Measurements from ENCODE around the gene CYP2W1. TPM values are rescaled to one million over a fixed set of nuclear protein-coding genes. Genes with fewer than 3 reads are reported as not detected.

CYP2W1 gene
- total RNA-seq, 1 experiment from 2014 or later, result not detected

- no peak for TF ChIP-seq EGR1 (IDR thresholded peaks at IDR 0.05; ENCODE audit: low read depth)
- TF ChIP-seq MAX (IDR thresholded peaks at IDR 0.05), result no peak
- TF ChIP-seq SP1 (IDR thresholded peaks at IDR 0.05; ENCODE audit: low read depth), result no peak
- no peak for TF ChIP-seq CBX3 (IDR thresholded peaks at IDR 0.05; ENCODE audit: low read depth)
- no peak for TF ChIP-seq SIN3A (IDR thresholded peaks at IDR 0.05; ENCODE audit: low read depth)
- TF ChIP-seq, protein P1, sequence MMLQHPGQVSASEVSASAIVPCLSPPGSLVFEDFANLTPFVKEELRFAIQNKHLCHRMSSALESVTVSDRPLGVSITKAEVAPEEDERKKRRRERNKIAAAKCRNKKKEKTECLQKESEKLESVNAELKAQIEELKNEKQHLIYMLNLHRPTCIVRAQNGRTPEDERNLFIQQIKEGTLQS (IDR thresholded peaks at IDR 0.05), result no peak
- TF ChIP-seq JUND (IDR thresholded peaks at IDR 0.05), result no peak
- no peak for TF ChIP-seq RAD21 (IDR thresholded peaks at IDR 0.05; ENCODE audit: low read depth)
- TF ChIP-seq ZNF274 (IDR thresholded peaks at IDR 0.05; ENCODE audit: low read depth, low read length), result no peak
- TF ChIP-seq REST (IDR thresholded peaks at IDR 0.05; ENCODE audit: low read depth), result no peak
- TF ChIP-seq SRF (IDR thresholded peaks at IDR 0.05; ENCODE audit: low read depth), result no peak
- no peak for TF ChIP-seq EZH2phosphoT487 (IDR thresholded peaks at IDR 0.05; ENCODE audit: borderline replicate concordance)
- TF ChIP-seq YY1 (IDR thresholded peaks at IDR 0.05; ENCODE audit: extremely low read depth, insufficient replicate concordance, low read depth, low read length), result no peak
- no peak for TF ChIP-seq FOSL1 (IDR thresholded peaks at IDR 0.05; ENCODE audit: low read depth)
- TF ChIP-seq, protein P2, sequence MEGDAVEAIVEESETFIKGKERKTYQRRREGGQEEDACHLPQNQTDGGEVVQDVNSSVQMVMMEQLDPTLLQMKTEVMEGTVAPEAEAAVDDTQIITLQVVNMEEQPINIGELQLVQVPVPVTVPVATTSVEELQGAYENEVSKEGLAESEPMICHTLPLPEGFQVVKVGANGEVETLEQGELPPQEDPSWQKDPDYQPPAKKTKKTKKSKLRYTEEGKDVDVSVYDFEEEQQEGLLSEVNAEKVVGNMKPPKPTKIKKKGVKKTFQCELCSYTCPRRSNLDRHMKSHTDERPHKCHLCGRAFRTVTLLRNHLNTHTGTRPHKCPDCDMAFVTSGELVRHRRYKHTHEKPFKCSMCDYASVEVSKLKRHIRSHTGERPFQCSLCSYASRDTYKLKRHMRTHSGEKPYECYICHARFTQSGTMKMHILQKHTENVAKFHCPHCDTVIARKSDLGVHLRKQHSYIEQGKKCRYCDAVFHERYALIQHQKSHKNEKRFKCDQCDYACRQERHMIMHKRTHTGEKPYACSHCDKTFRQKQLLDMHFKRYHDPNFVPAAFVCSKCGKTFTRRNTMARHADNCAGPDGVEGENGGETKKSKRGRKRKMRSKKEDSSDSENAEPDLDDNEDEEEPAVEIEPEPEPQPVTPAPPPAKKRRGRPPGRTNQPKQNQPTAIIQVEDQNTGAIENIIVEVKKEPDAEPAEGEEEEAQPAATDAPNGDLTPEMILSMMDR (IDR thresholded peaks at IDR 0.05 in 2 of 3, conservative IDR thresholded peaks at IDR 0.05 in 1 of 3; ENCODE audit: borderline replicate concordance in 1 of 3, insufficient read depth in 1 of 3, low read depth in 2 of 3, low read length in 2 of 3), result no peak
- no peak for TF ChIP-seq EZH2 (IDR thresholded peaks at IDR 0.05)
- no peak for TF ChIP-seq ELF1 (IDR thresholded peaks at IDR 0.05; ENCODE audit: borderline replicate concordance, low read depth)
- ChIA-PET POLR2A (no interaction called here), RAD21 (ENCODE audit: low non-redundant PET in 1 of 2, low total read pairs in 2 of 2, uncharacterized antibody in 2 of 2, unreplicated experiment in 2 of 2) (no interaction called here), CTCF (interaction anchor here (2.0 kb wide), 1 partner anchor 68 kb away, joined by 5 read pairs; no protein-coding TSS in a partner anchor)
- Histone ChIP-seq H3K27me3 (ENCODE audit: insufficient read depth, low read length) (no peaks in the 10 kb centered on the region), H3K9me2 (ENCODE audit: insufficient read depth) (no peaks in the 10 kb centered on the region), H3K79me2 (ENCODE audit: insufficient read depth, low read length) (no peaks in the 10 kb centered on the region), H3K9me3 (ENCODE audit: control insufficient read depth in 1 of 2, insufficient read depth in 1 of 2, low read depth in 1 of 2, low read length in 2 of 2) (no peaks in the 10 kb centered on the region), H3K27ac (ENCODE audit: low read depth, low read length) (no peak overlapping the region), H3K4me2 (ENCODE audit: low read length) (no peak overlapping the region), H3K4me1 (ENCODE audit: control insufficient read depth in 1 of 2, insufficient read depth in 2 of 2, low read length in 2 of 2) (peaks cover 0 to 7% of the 10 kb centered on the region in 2 experiments; a peak in 2 of 4 replicates), H3K9ac (ENCODE audit: low read length) (no peak overlapping the region), H3K4me3 (replicated peaks in 1 of 2; ENCODE audit: low read depth in 1 of 2, low read length in 2 of 2) (no peak overlapping the region), H2AFZ (ENCODE audit: low read depth, low read length, poor library complexity, severe bottlenecking) (no peak overlapping the region), H4K20me1 (ENCODE audit: insufficient read depth) (no peaks in the 10 kb centered on the region), H3K36me3 (ENCODE audit: control insufficient read depth in 1 of 2, insufficient read depth in 2 of 2, low read length in 2 of 2) (no peaks in the 10 kb centered on the region; a peak in 1 of 4 replicates)
- DNase-seq (ENCODE audit: low read depth, low spot score) (no peak), ATAC-seq (no peak)
- intact Hi-C loops (cut with micrococcal nuclease), result no loop called here
- BruUV-seq (replicated peaks), result no TSS peak
Observed at GRCh38 chr7:997404-998395, 14.7 kb downstream of the CYP2W1 start.
